Measurements from ENCODE around the gene PIWIL4. TPM values are rescaled to one million over a fixed set of nuclear protein-coding genes. Genes with fewer than 3 reads are reported as not detected.

Gene PIWIL4
- total RNA-seq, 4 donors from 2014 or later: 7.2 to 9.0 (median 8.3) TPM

- Histone ChIP-seq H3K27ac (no peak overlapping the region), H3K4me3 (no peak overlapping the region), H3K36me3 (no peaks in the 10 kb centered on the region), H3K4me1 (no peaks in the 10 kb centered on the region), H3K27me3 (no peaks in the 10 kb centered on the region), H3K9me3 (peaks cover 0 to under 1% (median 0%) of the 10 kb centered on the region in 4 donors)
- no peak for DNase-seq (ENCODE audit: low spot score in 2 of 2)
- TF ChIP-seq POLR2A (IDR thresholded peaks at IDR 0.05): no peak
- no peak for TF ChIP-seq EP300 (IDR thresholded peaks at IDR 0.05)
- TF ChIP-seq CTCF (IDR thresholded peaks at IDR 0.05): no peak
- 75 to 79% methylated on average over 7 of the region's 7 CpGs for WGBS, 2 donors
Observed at GRCh38 chr11:94666792-94667721, 99.9 kb downstream of the PIWIL4 start.

GRCh38 chr11:94668212-94668793 lies 101.1 kb downstream of the PIWIL4 start:
- DNase-seq (ENCODE audit: low spot score in 2 of 2): no peak
- no peaks in the 10 kb centered on the region for H3K27me3 ChIP-seq
- WGBS, 2 donors: 85 to 98% methylated on average over 2 of the region's 2 CpGs
- H3K4me1 ChIP-seq: no peaks in the 10 kb centered on the region
- no peak overlapping the region for H3K27ac ChIP-seq
- peaks cover 0 to 8% (median 0%) of the 10 kb centered on the region in 4 donors for H3K9me3 ChIP-seq
- H3K36me3 ChIP-seq: no peaks in the 10 kb centered on the region
- no peak for TF ChIP-seq EP300 (IDR thresholded peaks at IDR 0.05)
- no peak for TF ChIP-seq CTCF (IDR thresholded peaks at IDR 0.05)
- no peak for TF ChIP-seq POLR2A (IDR thresholded peaks at IDR 0.05)
- no peak overlapping the region for H3K4me3 ChIP-seq

GRCh38 chr11:94669023-94669422 lies 101.9 kb downstream of the PIWIL4 start:
- Histone ChIP-seq H3K4me3 (no peak overlapping the region), H3K27ac (no peak overlapping the region), H3K27me3 (no peaks in the 10 kb centered on the region), H3K9me3 (peaks cover 0 to 8% (median 0%) of the 10 kb centered on the region in 4 donors), H3K4me1 (peaks cover 0 to under 1% (median 0%) of the 10 kb centered on the region in 4 donors), H3K36me3 (no peaks in the 10 kb centered on the region)
- no peak for DNase-seq (ENCODE audit: low spot score in 2 of 2)
- 71 to 78% methylated on average over 4 of the region's 4 CpGs for WGBS, 2 donors
- TF ChIP-seq POLR2A (IDR thresholded peaks at IDR 0.05) (no peak), EP300 (IDR thresholded peaks at IDR 0.05) (no peak), CTCF (IDR thresholded peaks at IDR 0.05) (no peak)

Other genes with a start within 250 kb of the PIWIL4 start
- gene GPR83, start 165.9 kb upstream of the PIWIL4 start, total RNA-seq: under 1 TPM in 1 of 4 donors, not detected in 3; 0.21 TPM
- 10 to 100 TPM; 14.0 to 28.4 (median 17.4) TPM for gene MRE11, start 73.5 kb upstream of the PIWIL4 start, total RNA-seq
- 10 to 100 TPM in 3 of 4 donors, 1 to 10 TPM in 1; 9.2 to 44.9 (median 16.8) TPM for gene ANKRD49, start 73.4 kb upstream of the PIWIL4 start, total RNA-seq
- not detected for gene C11orf97, start 54.9 kb upstream of the PIWIL4 start, total RNA-seq
- 10 to 100 TPM in 1 of 4 donors, 1 to 10 TPM in 3; 5.4 to 11.0 (median 7.7) TPM for gene FUT4, start 23.4 kb upstream of the PIWIL4 start, total RNA-seq
- gene AMOTL1, start 201.0 kb downstream of the PIWIL4 start, total RNA-seq: 10 to 100 TPM; 46.5 to 58.0 (median 51.9) TPM

Data from tibial nerve (tissue), 4 donors.